ENCODE measurements around the gene LRP1B.

The LRP1B gene

DNA sequence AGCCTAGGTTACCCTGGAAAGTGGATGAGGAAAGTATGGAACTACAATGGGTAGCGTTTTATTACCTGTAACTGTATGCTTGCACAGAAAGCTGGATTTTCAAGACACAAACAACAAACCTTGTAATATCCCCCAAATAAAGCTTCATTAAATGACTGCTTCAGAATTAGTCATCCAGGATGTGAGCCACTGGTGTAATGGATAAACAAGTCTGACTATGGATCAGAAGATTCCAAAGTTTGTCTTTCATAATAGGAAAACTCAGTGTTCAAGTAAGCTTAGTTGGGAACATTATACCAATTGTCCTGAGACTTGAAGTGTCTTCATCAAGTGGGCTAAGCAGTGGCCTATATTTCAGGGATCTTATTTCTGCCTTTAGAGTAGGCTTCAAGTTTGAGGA, 518.8 kb downstream of the LRP1B start:
- Histone ChIP-seq H2AFZ (ENCODE audit: low read length) (no peak overlapping the region), H3K36me3 (ENCODE audit: insufficient read depth, low read length) (no peaks in the 10 kb centered on the region), H3K27me3 (ENCODE audit: insufficient read depth, low read length, poor library complexity, severe bottlenecking) (no peaks in the 10 kb centered on the region), H3K9me3 (ENCODE audit: insufficient read depth, low read depth, low read length) (no peaks in the 10 kb centered on the region), H3K4me1 (ENCODE audit: insufficient read depth, low read length, poor library complexity, severe bottlenecking) (no peaks in the 10 kb centered on the region), H4K20me1 (ENCODE audit: insufficient read depth, low read length, poor library complexity, severe bottlenecking) (no peaks in the 10 kb centered on the region), H3K4me3 (ENCODE audit: low read length, poor library complexity, severe bottlenecking) (no peak overlapping the region), H3K4me2 (ENCODE audit: low read depth, low read length, poor library complexity, severe bottlenecking) (no peak overlapping the region), H3K9me2 (replicated peaks; ENCODE audit: low read depth, low read length) (no peaks in the 10 kb centered on the region), H3K79me2 (ENCODE audit: insufficient read depth, low read length) (no peaks in the 10 kb centered on the region), H3K9ac (ENCODE audit: low read depth, low read length, poor library complexity, severe bottlenecking) (no peak overlapping the region), H3F3A (ENCODE audit: low read depth) (no peaks in the 10 kb centered on the region)
- TF ChIP-seq EZH2phosphoT487 (IDR thresholded peaks at IDR 0.05; ENCODE audit: borderline replicate concordance), result no peak
- TF ChIP-seq, protein P1, sequence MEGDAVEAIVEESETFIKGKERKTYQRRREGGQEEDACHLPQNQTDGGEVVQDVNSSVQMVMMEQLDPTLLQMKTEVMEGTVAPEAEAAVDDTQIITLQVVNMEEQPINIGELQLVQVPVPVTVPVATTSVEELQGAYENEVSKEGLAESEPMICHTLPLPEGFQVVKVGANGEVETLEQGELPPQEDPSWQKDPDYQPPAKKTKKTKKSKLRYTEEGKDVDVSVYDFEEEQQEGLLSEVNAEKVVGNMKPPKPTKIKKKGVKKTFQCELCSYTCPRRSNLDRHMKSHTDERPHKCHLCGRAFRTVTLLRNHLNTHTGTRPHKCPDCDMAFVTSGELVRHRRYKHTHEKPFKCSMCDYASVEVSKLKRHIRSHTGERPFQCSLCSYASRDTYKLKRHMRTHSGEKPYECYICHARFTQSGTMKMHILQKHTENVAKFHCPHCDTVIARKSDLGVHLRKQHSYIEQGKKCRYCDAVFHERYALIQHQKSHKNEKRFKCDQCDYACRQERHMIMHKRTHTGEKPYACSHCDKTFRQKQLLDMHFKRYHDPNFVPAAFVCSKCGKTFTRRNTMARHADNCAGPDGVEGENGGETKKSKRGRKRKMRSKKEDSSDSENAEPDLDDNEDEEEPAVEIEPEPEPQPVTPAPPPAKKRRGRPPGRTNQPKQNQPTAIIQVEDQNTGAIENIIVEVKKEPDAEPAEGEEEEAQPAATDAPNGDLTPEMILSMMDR (conservative IDR thresholded peaks at IDR 0.05; ENCODE audit: low read length), result no peak

DNA sequence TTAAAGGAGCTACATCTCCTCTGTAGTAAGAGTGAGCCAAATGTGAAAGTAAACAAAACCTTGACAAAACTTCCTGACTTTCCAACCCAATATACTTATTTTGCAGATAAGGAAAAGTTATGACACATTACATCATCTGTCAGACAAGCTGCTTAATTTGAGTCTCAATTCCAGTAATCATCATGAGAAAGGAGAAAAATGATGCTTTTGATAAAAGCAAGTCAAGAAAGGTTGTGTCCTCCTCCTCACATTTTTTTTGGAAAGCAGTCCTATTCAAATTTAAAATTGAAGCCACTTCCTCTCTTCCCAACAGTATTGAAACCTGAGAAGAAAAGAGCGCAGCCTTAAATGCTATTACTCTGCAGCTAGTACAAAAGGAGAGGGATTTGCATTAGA, 519.6 kb downstream of the LRP1B start:
- Histone ChIP-seq H3K9ac (ENCODE audit: low read depth, low read length, poor library complexity, severe bottlenecking) (no peak overlapping the region), H3K4me2 (ENCODE audit: low read depth, low read length, poor library complexity, severe bottlenecking) (no peak overlapping the region), H3K9me3 (ENCODE audit: insufficient read depth, low read depth, low read length) (no peaks in the 10 kb centered on the region), H4K20me1 (ENCODE audit: insufficient read depth, low read length, poor library complexity, severe bottlenecking) (no peaks in the 10 kb centered on the region), H3K36me3 (ENCODE audit: insufficient read depth, low read length) (no peaks in the 10 kb centered on the region), H3F3A (ENCODE audit: low read depth) (no peaks in the 10 kb centered on the region), H3K9me2 (replicated peaks; ENCODE audit: low read depth, low read length) (no peaks in the 10 kb centered on the region), H3K4me3 (ENCODE audit: low read length, poor library complexity, severe bottlenecking) (no peak overlapping the region), H2AFZ (ENCODE audit: low read length) (no peak overlapping the region), H3K27me3 (ENCODE audit: insufficient read depth, low read length, poor library complexity, severe bottlenecking) (no peaks in the 10 kb centered on the region), H3K79me2 (ENCODE audit: insufficient read depth, low read length) (no peaks in the 10 kb centered on the region), H3K4me1 (ENCODE audit: insufficient read depth, low read length, poor library complexity, severe bottlenecking) (no peaks in the 10 kb centered on the region)
- TF ChIP-seq, protein P1 (conservative IDR thresholded peaks at IDR 0.05; ENCODE audit: low read length), result no peak
- no peak for TF ChIP-seq EZH2phosphoT487 (IDR thresholded peaks at IDR 0.05; ENCODE audit: borderline replicate concordance)

DNA sequence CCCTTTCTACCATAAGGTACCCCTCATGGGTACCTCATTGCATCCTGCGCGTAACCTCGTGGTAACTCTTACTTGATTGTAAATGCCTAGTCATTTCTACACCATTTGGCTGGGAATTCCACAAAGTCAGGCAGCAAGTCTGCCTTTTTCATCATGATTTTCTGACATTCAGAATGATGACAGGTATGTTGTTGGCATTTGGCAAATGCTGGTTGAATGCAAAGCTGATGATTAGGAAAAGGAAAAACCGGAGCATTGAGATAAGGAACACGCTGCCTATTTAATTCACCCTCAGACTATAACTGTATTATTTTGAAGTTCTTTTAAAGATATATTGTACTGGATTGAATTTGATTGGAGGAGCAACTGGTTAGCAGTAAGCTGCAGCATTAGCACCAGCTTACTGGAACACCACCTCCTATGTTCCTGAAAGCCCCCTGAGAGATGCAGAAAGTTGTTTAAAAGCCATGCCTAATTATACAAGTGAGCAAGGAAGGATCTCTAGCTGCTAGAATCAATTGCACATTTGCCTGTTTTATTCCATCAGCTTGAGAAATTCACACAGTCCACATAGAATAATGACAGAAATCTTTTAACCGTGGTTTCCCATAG, 520.1 kb downstream of the LRP1B start:
- Histone ChIP-seq H3K4me2 (ENCODE audit: low read depth, low read length, poor library complexity, severe bottlenecking) (no peak overlapping the region), H3K9ac (ENCODE audit: low read depth, low read length, poor library complexity, severe bottlenecking) (no peak overlapping the region), H3F3A (ENCODE audit: low read depth) (no peaks in the 10 kb centered on the region), H3K27me3 (ENCODE audit: insufficient read depth, low read length, poor library complexity, severe bottlenecking) (no peaks in the 10 kb centered on the region), H2AFZ (ENCODE audit: low read length) (no peak overlapping the region), H4K20me1 (ENCODE audit: insufficient read depth, low read length, poor library complexity, severe bottlenecking) (no peaks in the 10 kb centered on the region), H3K4me3 (ENCODE audit: low read length, poor library complexity, severe bottlenecking) (no peak overlapping the region), H3K4me1 (ENCODE audit: insufficient read depth, low read length, poor library complexity, severe bottlenecking) (no peaks in the 10 kb centered on the region), H3K9me3 (ENCODE audit: insufficient read depth, low read depth, low read length) (no peaks in the 10 kb centered on the region), H3K79me2 (ENCODE audit: insufficient read depth, low read length) (no peaks in the 10 kb centered on the region), H3K9me2 (replicated peaks; ENCODE audit: low read depth, low read length) (no peaks in the 10 kb centered on the region), H3K36me3 (ENCODE audit: insufficient read depth, low read length) (no peaks in the 10 kb centered on the region)
- no peak for TF ChIP-seq EZH2phosphoT487 (IDR thresholded peaks at IDR 0.05; ENCODE audit: borderline replicate concordance)
- TF ChIP-seq, protein P1 (conservative IDR thresholded peaks at IDR 0.05; ENCODE audit: low read length), result no peak
